HFF-Myc (cell line): ENCODE data around the gene NSL1.
A peak's percentile ranks its signal among the peaks of the same experiment; 100 is the strongest.
"Not testable (repeated sequence)": the region's sequence is repeated elsewhere in the genome, so short reads cannot be mapped to it uniquely, and the experiment has no call there.

Experiments used
- DNase-seq: peaks from one replicate; pipeline ENCODE4 v3.0.0-alpha.2; 2011; ENCODE audit warnings: low read depth; ENCODE audit errors: extremely low read depth
- H3K4me3 ChIP-seq: replicated peaks from 2 replicates; pipeline ENCODE4 v1.5.1; 2011; ENCODE audit warnings: low read depth, mild to moderate bottlenecking, control low read depth, low read length
- CTCF ChIP-seq: IDR thresholded peaks from 2 replicates; pipeline ENCODE4 v1.5.1; 2012; ENCODE audit warnings: mild to moderate bottlenecking, low read depth, low read length, control low read depth; ENCODE audit errors: missing control alignments

Gene NSL1

GRCh38 chr1:212785871-212786270 lies 5.7 kb downstream of the NSL1 start:
- TF ChIP-seq CTCF = no peak
- DNase-seq = no peak
- no peak overlapping the region for H3K4me3 ChIP-seq

- no peak for TF ChIP-seq CTCF
- no peak for DNase-seq
- no peak overlapping the region for H3K4me3 ChIP-seq
Measured at GRCh38 chr1:212783976-212784375, 7.6 kb downstream of the NSL1 start.

DNA sequence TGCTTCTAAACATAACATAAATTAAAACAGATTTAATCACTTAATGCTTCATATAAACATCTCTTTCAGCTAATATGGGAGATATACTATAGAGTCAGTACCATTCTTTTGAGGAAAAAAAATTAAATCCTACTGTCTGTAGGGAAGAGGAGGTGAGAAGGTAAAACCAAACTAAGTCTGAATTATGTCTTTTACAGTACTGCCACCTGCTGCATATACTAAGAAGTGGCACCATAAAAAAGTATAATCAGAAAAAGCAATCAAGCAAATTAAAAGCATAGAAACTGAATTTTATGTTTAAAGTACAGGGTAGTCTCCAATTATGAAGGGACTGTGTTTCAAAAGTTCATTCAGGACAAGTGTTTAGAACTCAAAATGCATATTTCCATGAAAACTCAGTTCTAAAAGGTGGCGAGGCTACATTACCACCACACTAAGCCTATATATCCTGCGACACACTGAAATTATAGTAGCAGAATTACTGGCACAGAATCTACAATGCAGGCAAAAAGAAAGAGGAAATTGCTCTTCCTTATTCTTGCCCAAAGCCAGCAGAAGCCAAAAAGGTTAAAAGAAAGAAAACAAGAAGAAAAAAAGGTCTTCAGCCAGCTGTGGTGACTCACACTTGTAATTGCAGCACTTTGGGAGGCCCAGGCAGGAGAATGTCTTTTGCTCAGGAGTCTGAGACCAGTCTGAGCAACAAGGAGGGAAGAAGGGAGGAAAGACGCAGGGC lies 9.0 kb downstream of the NSL1 start:
- no peak overlapping the region for H3K4me3 ChIP-seq
- peak; percentile 38 for TF ChIP-seq CTCF
- no peak for DNase-seq

DNA sequence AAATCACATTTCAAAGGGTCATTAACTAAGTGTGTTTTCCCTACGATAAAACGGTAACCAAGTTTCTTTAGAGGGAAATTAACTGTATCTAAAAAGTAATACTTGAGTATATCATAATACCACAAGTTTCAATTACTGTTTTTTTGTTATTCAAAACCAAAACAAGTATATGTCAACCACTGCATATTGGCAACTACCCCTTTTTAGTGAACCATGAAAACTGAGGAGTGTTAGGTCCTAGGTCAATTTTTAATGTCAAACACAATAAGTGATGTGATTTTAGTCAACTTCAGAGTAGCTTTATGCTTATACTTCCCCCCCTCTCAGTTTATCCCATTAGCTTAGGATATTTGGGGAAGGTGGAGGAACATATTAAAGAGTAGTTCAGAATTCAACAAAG lies 10.4 kb downstream of the NSL1 start:
- no peak overlapping the region for H3K4me3 ChIP-seq
- no peak for DNase-seq
- no peak for TF ChIP-seq CTCF

DNA sequence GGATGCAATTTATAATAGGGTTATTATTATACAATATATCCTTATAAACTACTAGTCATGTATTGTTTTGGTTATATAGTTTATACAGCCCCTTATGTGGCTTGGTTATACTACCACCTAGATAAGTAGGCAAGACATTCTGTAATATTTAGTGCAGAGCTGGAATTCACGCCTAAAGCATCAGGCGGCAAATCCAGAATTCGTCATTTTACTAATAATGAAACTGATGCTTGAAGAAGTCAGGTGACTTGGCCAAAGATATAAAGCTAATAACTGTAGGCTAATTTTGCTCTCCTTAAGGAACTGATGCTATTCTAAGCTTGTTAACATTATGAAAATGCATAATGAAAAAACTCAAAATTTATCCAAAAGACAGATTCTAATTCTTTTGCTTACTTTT lies 10.8 kb downstream of the NSL1 start:
- no peak for DNase-seq
- TF ChIP-seq CTCF = no peak
- H3K4me3 ChIP-seq = no peak overlapping the region

DNA sequence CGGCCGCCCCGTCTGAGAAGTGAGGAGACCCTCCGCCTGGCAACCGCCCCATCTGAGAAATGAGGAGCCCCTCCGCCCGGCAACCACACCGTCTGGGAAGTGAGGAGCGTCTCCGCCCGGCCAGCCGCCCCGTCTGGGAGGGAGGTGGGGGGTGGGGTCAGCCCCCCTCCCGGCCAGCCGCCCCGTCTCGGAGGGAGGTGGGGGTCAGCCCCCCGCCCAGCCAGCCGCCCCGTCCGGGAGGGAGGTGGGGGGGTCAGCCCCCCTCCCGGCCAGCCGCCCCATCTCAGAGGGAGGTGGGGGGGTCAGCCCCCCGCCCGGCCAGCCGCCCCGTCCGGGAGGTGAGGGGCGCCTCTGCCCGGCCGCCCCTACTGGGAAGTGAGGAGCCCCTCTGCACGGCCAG lies 12.5 kb downstream of the NSL1 start:
- DNase-seq, H3K4me3 ChIP-seq: not testable (repeated sequence)

- TF ChIP-seq CTCF = no peak
- H3K4me3 ChIP-seq = no peak overlapping the region
- DNase-seq = no peak
Measured at GRCh38 chr1:212777151-212777550, 14.4 kb downstream of the NSL1 start.
